OCI-LY7 (cell line): ENCODE results near the gene SPATA2. TPM values are rescaled to one million over a fixed set of nuclear protein-coding genes. Genes with fewer than 3 reads are reported as not detected.

ENCODE experiments used
- BruUV-seq: library from RNA; stranded (reverse); fragments of 400-500 nt; replicated peaks from 2 replicates; lab custom pipeline; 2021; lab: Mats Ljungman, UMichigan
- CTCF ChIA-PET: fragments of 300-600 bp; sonication (Branson Sonifier 250); formaldehyde crosslinking; loops from one replicate; lab custom pipeline; 2022; ENCODE audit warnings: antibody characterized with exemption; ENCODE audit not compliant: unreplicated experiment; lab: Charles Lee
- POLR2A ChIA-PET: fragments of 300-600 bp; sonication (Branson Sonifier 250); formaldehyde crosslinking; loops from one replicate; lab custom pipeline; 2022; ENCODE audit warnings: antibody characterized with exemption; lab: Charles Lee
- DNase-seq: peaks from one replicate; pipeline ENCODE4 v3.0.0-alpha.2; 2015; ENCODE audit warnings: low spot score
- H2AFZ ChIP-seq: fragments of 200-600 bp; sonication (generic), shearing (Covaris generic); 2 replicates; pipeline ENCODE4 v1.6.1; 2014; ENCODE audit warnings: mild to moderate bottlenecking, antibody characterized with exemption, low read length, moderate library complexity
- H3K27ac ChIP-seq: fragments of 200-600 bp; sonication (generic); 2 replicates; pipeline ENCODE4 v1.5.1; 2014; ENCODE audit warnings: mixed run types, low read depth, mild to moderate bottlenecking, moderate library complexity, low read length, inconsistent platforms; ENCODE audit not compliant: poor library complexity, severe bottlenecking
- H3K36me3 ChIP-seq: fragments of 200-600 bp; sonication (generic); 2 replicates; pipeline ENCODE4 v1.6.1; 2014; ENCODE audit warnings: mild to moderate bottlenecking, antibody characterized with exemption, low read length, moderate library complexity, mixed read lengths; ENCODE audit not compliant: insufficient read depth
- H3K4me1 ChIP-seq: fragments of 200-600 bp; sonication (generic); 2 replicates; pipeline ENCODE4 v1.5.1; 2014; ENCODE audit warnings: mild to moderate bottlenecking, low read length; ENCODE audit not compliant: insufficient read depth, poor library complexity, severe bottlenecking
- H3K4me2 ChIP-seq: fragments of 200-600 bp; sonication (generic); 2 replicates; pipeline ENCODE4 v1.6.1; 2014; ENCODE audit warnings: mild to moderate bottlenecking, low read length
- H3K4me3 ChIP-seq: fragments of 200-600 bp; sonication (generic); 2 replicates; pipeline ENCODE4 v1.5.1; 2014; ENCODE audit warnings: mild to moderate bottlenecking, low read depth, low read length; ENCODE audit not compliant: poor library complexity, severe bottlenecking
- H3K79me2 ChIP-seq: fragments of 200-600 bp; sonication (generic); 2 replicates; pipeline ENCODE4 v1.6.1; 2016; ENCODE audit warnings: low read depth, mild to moderate bottlenecking, low read length, moderate library complexity, mixed read lengths; ENCODE audit not compliant: insufficient read depth
- H3K9me2 ChIP-seq: fragments of 200-600 bp; sonication (generic); 2 replicates; pipeline ENCODE4 v1.6.1; 2016; ENCODE audit warnings: mild to moderate bottlenecking, low read length, mixed read lengths; ENCODE audit not compliant: insufficient read depth
- H3K9me3 ChIP-seq: fragments of 200-600 bp; sonication (generic); 2 replicates; pipeline ENCODE4 v1.6.1; 2014; ENCODE audit warnings: mild to moderate bottlenecking, mixed run types, low read length, mixed read lengths
- H4K20me1 ChIP-seq: fragments of 200-600 bp; sonication (generic); 2 replicates; pipeline ENCODE4 v1.6.1; 2014; ENCODE audit warnings: mild to moderate bottlenecking, antibody characterized with exemption, low read length, moderate library complexity, mixed read lengths; ENCODE audit not compliant: insufficient read depth
- EZH2phosphoT487 ChIP-seq: fragments of 200-600 bp; sonication (generic); IDR thresholded peaks from 2 replicates; pipeline ENCODE4 v1.6.1; 2018; ENCODE audit warnings: low read depth, borderline replicate concordance, mild to moderate bottlenecking, mixed run types, antibody characterized with exemption, low read length, moderate library complexity, mixed read lengths
- intact Hi-C: fragments of 100-400 bp; cut with micrococcal nuclease; formaldehyde crosslinking; loops from one replicate; pipeline ENCODE4 v1.10.0; 2022; ENCODE audit not compliant: unreplicated experiment
- total RNA-seq, 2 experiments: library from RNA; depleted of rRNA in 1 of 2; stranded (reverse); fragments of >200 nt in 1 of 2; shearing (Covaris generic) in 1 of 2; gene quantifications; 2 replicates each; pipeline ENCODE4 v1.2.3, GENCODE V29; 2014 to 2022
- TF ChIP-seq, protein P1 (sequence below): fragments of 200-600 bp; sonication (generic); conservative IDR thresholded peaks from 2 replicates; pipeline ENCODE4 v1.5.1; 2014; ENCODE audit warnings: mild to moderate bottlenecking, antibody characterized with exemption, low read length, moderate library complexity, mixed read lengths

Gene SPATA2
- total RNA-seq, 2 experiments from 2014 or later, result 3.9 to 8.1 TPM

DNA sequence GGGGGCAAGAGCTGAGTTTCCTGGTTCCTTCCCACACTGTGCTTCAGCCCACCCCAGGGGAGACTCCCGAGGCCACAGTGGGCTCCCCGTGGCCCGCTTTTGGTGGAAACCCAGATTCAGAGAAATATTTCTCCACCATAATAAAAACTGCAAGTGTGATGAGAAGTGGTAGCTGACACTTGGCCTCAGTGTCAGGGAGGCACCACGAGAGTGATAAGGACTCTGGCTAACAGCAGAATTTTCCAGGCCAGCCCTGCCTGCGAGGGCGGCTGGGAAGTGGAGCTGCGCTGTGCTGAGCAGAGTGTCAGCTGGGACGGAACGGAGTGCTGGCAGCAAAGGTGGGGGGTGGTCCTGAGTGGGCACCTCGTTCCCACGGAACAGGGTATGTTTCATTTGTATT is 22.5 kb downstream of the SPATA2 start:
- BruUV-seq, result no TSS peak
- ChIA-PET CTCF (interaction anchor here (0.6 kb wide), 1 partner anchor 259 kb away, joined by 4 read pairs; no protein-coding TSS in a partner anchor), POLR2A (interaction anchor here (0.6 to 2.0 kb wide), 2 partner anchors 23 to 44 kb away, joined by 3 to 4 read pairs; partner anchors contain the start of gene RNF114)
- Histone ChIP-seq H3K79me2 (no peaks in the 10 kb centered on the region), H4K20me1 (no peaks in the 10 kb centered on the region), H2AFZ (no peak overlapping the region), H3K36me3 (peaks cover 14% of the 10 kb centered on the region; the same call in 1 of the 2 replicates), H3K9me2 (no peaks in the 10 kb centered on the region), H3K27ac (no peak overlapping the region), H3K4me2 (no peak overlapping the region), H3K9me3 (no peaks in the 10 kb centered on the region), H3K4me3 (no peak overlapping the region), H3K4me1 (peaks cover 13% of the 10 kb centered on the region)
- TF ChIP-seq EZH2phosphoT487, result no peak
- TF ChIP-seq, protein P1, sequence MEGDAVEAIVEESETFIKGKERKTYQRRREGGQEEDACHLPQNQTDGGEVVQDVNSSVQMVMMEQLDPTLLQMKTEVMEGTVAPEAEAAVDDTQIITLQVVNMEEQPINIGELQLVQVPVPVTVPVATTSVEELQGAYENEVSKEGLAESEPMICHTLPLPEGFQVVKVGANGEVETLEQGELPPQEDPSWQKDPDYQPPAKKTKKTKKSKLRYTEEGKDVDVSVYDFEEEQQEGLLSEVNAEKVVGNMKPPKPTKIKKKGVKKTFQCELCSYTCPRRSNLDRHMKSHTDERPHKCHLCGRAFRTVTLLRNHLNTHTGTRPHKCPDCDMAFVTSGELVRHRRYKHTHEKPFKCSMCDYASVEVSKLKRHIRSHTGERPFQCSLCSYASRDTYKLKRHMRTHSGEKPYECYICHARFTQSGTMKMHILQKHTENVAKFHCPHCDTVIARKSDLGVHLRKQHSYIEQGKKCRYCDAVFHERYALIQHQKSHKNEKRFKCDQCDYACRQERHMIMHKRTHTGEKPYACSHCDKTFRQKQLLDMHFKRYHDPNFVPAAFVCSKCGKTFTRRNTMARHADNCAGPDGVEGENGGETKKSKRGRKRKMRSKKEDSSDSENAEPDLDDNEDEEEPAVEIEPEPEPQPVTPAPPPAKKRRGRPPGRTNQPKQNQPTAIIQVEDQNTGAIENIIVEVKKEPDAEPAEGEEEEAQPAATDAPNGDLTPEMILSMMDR, result no peak
- DNase-seq, result no peak
- intact Hi-C loops, result no loop called here

DNA sequence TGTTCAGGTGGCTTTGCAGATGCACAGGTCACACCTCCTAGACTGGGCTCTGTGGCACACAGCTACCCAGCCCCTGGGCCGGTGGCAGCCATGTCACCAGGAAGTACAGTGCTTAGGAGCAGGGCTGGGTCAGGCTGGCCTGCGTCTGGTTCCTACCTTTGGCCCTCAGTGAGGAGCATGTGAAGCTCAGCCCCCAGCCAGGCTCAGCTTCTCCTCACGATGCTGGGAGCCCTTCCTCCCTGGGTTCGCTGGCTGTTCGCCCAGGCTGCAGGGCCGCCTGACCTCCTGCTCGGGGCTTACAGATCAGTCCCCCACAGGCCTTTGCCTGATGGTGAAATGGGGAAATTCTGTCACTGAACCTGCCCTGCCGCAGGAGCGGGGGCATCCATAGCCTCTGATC is 23.1 kb downstream of the SPATA2 start:
- Histone ChIP-seq H3K36me3 (peaks cover 14% of the 10 kb centered on the region; the same call in 1 of the 2 replicates), H4K20me1 (no peaks in the 10 kb centered on the region), H3K79me2 (no peaks in the 10 kb centered on the region), H3K27ac (no peak overlapping the region), H3K9me2 (no peaks in the 10 kb centered on the region), H3K4me1 (peaks cover 13% of the 10 kb centered on the region), H3K4me3 (no peak overlapping the region), H3K4me2 (no peak overlapping the region), H3K9me3 (no peaks in the 10 kb centered on the region), H2AFZ (no peak overlapping the region)
- no TSS peak for BruUV-seq
- TF ChIP-seq EZH2phosphoT487, result no peak
- TF ChIP-seq, protein P1, result no peak
- DNase-seq, result no peak
- CTCF ChIA-PET, result no interaction called here
- POLR2A ChIA-PET, result interaction anchor here (0.6 kb wide), 1 partner anchor 44 kb away, joined by 3 read pairs; the partner anchor contains the start of gene RNF114
- intact Hi-C loops, result no loop called here

DNA sequence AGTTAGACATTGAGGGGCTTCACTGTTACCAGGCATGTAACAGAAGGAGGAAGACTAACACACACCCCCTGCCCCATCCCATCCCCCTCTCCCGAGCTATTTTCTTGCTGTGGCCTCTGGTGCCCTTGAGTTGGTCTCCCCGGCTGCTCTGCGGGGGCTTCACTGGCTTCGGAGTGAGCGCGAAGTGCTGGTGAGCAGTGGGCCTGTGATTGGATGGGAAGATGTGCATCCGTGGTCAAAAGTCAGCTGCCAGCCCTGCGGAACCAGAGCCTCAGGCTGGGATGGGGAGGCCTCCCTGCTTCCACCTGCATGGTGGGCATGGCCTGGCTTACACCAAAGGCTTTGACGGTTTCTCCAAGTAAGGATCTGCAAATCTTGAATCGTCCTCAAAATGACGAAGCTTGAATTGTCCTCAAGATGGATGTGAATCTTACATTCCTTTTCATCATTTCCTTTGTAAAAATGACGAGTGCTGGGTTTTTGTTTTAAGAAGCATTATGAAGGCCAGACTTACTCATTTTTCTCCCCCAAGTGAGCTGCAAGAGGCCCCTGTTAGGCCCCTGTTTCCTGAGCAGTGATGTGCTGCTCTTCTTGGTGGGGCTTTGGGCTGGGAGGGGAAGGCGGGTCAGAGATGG is 23.7 kb downstream of the SPATA2 start:
- no peak overlapping the region for H3K4me2 ChIP-seq
- ChIA-PET POLR2A (no interaction called here), CTCF (no interaction called here)
- no peaks in the 10 kb centered on the region for H3K79me2 ChIP-seq
- no peak overlapping the region for H2AFZ ChIP-seq
- no peak overlapping the region for H3K27ac ChIP-seq
- H3K36me3 ChIP-seq, result peaks cover 18% of the 10 kb centered on the region; the same call in 1 of the 2 replicates
- no peaks in the 10 kb centered on the region for H4K20me1 ChIP-seq
- no peaks in the 10 kb centered on the region for H3K9me3 ChIP-seq
- no peaks in the 10 kb centered on the region for H3K9me2 ChIP-seq
- DNase-seq, result no peak
- no TSS peak for BruUV-seq
- intact Hi-C loops, result no loop called here
- H3K4me1 ChIP-seq, result peaks cover 13% of the 10 kb centered on the region
- TF ChIP-seq EZH2phosphoT487, result no peak
- TF ChIP-seq, protein P1, result no peak
- no peak overlapping the region for H3K4me3 ChIP-seq
